Measurements from ENCODE around the gene ENTPD8.
"Not testable (repeated sequence)": the region's sequence is repeated elsewhere in the genome, so short reads cannot be mapped to it uniquely, and the experiment has no call there.

The ENTPD8 gene

DNA sequence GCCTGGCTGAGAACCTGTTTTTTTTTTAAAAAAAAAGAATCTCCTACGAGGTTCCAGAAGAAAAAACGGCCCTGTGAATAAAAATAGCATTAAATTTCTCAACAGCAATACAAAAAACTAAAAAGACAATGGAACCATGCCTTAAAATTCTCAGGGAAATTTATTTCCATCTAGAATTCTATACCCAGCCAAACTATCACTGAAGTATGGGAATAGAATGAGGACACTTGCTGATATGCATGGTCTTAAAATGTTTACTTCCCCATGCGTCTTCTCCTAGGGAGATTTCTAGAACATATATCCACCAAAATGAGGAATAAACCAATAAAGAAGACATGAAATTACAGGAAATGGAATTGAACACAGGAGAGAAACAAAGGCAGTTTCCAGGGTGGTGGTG is 34.5 kb upstream of the ENTPD8 start:
- no peak for DNase-seq

DNA sequence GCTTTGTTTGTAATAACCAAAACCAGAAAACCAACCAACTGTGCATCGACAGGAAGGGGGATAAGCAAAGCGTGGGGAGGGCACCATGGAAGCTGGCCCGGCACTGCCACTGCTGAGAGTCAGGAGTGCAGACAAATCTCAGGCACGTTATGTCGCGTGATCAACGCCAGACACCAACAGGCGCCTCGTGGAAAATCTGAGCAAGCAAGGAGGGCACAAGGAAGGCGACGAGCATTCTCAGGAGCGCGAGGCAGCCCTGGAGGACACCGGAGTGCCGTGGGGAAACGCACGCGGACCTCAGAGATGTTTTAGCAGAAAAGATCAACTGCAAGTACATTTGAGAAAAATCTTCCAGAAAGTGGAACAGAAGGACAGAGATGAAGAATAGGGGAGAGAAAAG is 33.1 kb upstream of the ENTPD8 start:
- DNase-seq, result no peak

DNA sequence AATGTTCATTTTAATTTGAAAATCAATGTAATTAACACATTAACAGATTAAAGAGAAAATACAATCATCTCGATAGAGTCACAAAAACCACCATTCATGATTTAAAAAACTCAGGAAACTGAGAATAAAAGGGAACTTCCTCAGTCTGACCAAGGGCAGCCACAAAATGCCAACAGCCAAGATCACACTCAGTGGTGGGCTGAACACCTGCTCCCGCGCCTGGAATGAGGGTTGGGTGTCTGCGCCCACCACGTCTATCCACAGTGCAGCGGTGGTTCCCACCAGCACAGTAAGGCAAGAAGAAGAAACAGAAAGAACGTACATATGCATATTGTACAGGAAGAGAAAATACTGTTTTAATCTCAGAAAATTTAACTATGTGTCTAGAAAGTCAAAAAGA is 29.6 kb upstream of the ENTPD8 start:
- no peak for DNase-seq

DNA sequence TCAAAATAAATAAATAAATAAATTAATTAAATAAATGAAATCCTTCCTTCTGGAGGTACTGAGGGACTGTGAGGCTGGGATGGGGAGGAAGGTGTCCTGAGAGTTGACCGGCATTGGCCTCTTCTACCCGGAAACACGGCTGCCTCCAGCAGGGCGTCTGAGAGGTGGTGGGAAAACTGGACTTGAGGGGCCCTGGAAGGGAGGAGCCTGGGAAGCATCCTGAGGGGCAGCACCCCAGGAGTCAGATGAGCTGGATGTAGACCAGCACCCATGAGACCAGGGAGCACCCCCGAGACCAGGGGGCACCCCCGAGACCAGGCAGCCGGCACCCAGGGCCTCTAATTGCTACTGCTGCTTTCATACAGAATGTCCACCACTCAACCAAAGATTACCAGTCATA is 26.7 kb upstream of the ENTPD8 start:
- no peak for DNase-seq

DNA sequence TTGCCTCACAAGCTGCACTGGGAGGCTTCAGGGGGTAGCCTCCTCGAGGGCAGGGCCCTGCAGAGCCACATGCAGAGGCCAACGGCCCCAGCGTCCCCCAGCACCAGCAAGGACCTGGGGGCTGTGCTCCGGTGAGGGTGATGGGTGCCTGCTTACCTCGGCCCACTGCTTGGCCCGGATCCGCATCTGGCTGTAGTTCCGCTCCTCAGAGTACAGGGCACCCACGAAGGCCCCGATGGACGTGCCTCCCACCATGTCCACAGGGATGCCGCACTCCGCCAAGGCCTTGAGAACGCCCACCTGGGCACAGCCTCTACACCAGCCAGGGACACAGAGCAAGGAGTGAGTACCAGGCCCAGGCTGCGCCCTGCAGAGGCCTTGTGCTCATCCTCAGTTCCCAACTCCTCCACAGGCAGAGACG is 26.0 kb upstream of the ENTPD8 start:
- DNase-seq, result no peak

DNA sequence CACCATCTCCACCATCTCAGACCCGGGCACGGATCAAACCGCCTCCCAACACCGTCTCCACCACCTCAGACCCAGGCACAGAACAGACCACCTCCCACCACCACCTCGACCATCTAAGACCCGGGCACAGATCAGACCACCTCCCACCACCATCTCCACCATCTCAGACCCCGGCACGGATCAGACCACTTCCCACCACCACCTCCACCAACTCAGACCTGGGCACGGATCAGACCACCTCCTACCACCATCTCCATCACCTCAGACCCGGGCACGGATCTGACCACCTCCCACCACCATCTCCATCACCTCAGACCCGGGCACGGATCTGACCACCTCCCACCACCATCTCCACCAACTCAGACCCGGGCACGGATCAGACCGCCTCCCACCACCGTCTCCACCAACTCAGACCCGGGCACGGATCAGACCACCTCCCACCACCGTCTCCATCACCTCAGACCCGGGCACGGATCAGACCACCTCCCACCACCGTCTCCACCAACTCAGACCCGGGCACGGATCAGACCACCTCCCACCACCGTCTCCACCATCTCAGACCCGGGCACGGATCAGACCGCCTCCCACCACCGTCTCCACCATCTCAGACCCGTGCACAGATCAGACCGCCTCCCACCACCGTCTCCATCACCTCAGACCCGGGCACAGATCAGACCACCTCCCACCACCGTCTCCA is 25.4 kb upstream of the ENTPD8 start:
- DNase-seq, result not testable (repeated sequence)

DNA sequence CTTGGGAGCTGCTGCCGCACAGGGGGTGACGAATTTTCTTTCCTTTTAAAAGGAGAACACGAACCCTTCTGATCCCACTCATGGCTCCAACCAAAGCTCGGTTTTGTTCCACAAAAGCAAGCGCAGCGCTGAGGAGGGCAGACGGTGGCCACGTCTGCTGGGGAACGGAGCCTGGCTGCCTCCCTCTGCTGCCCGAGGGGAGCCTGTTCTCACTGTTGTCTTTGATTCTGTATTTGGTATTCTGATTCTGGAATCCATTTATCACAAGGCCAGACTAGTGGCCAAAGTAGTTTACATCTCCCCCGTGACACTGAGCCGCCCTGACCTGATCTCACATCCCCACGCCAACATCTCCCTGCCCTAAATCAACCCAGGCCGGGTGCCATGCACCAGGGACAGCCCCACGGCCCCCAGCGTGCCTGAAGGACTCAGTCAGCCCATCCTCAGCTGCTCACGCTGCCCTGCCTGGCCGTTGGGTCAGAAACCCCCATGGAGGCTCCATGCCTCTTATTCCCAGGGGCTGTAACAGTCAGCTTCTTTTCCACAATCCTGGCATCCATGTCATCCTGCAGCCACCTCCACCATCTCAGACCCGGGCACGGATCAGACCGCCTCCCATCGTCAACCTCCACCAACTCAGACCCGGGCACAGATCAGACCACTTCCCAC is 24.7 kb upstream of the ENTPD8 start:
- no peak for DNase-seq

DNA sequence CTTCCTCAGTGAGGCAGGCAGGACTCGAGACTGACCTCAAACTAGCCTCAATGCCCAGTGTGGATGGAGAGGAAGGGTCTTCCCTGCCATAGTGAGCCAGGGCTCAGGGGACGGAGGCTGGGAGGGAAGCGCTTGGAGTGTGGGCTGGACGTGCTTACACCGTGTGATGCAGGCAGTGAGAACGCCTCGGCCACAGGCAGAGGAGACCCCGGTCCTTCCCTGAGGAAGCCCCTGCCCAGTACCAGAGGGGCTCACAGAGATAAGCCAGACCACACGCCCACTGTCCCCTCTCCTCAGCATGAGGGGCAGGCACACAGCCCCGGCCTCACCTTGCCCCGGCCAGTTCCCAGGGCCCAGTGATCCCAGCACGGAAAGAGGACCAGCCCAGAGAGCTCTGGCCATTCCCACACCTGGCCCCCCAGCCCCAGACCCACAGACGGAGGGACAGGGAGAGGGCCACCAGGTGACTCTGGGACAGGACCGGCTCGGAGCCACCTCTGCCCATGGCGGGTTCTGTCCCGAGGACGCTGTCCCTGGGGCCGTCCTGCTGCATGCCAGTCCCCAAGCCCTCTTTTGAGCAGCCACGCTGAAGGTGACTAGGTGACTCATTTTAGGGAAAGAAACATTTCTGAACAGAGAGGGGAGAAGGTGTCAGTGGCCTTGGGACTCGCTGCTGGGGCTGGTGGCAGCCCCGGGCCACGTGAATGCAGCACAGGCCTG is 24.0 kb upstream of the ENTPD8 start:
- DNase-seq, result no peak

DNA sequence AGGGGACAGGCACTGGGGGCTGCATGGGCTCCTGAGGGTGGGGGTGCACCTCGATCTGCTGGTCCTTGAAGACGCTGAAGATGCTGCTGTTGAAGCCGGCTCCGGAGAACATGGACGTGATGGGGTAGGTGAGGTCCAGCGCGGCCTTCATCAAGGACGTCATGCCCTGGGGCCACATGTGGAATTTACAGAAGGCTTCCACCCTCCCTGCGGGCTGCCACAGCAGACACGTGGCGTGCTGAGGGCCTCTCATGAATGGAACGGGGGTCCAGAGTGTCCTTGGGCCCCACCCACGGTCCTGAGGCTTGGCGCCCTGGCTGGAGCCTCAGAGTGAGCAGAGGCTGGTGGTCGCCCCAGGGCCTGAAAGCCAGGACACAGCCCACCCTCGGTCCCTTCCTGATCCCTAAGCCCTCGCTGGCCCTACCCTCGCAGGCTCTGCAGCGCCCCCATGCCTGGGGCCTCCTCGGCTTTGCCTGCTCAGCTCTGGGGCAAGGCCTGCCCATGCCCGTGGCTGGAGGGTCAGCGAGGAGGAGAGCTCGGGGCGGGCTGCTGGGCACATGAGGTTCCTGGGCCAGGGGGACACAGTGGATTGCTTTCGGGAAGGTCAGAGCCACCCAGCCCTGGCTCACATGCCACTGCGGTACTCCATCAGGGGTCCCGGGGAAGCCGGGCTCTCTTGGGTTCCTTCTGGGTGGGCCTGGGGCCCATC is 23.3 kb upstream of the ENTPD8 start:
- no peak for DNase-seq

DNA sequence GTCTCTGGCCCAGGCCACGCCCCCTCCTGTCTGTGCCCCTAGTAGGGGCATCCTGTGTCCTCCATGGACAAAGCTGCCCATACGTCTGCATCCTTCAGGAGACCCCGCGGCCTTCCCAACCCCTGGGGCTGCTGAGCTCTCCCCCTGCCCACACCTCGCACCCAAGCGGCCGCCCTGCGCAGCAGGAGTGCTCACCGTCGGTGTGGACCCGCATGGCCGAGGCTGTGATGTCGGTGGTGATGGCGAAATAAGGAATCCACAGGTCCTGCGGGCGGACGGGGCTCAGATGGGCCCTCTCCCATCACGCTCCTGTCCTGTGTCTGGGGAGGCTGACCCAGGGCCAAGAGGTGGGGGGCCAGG is 22.8 kb upstream of the ENTPD8 start:
- no peak for DNase-seq

DNA sequence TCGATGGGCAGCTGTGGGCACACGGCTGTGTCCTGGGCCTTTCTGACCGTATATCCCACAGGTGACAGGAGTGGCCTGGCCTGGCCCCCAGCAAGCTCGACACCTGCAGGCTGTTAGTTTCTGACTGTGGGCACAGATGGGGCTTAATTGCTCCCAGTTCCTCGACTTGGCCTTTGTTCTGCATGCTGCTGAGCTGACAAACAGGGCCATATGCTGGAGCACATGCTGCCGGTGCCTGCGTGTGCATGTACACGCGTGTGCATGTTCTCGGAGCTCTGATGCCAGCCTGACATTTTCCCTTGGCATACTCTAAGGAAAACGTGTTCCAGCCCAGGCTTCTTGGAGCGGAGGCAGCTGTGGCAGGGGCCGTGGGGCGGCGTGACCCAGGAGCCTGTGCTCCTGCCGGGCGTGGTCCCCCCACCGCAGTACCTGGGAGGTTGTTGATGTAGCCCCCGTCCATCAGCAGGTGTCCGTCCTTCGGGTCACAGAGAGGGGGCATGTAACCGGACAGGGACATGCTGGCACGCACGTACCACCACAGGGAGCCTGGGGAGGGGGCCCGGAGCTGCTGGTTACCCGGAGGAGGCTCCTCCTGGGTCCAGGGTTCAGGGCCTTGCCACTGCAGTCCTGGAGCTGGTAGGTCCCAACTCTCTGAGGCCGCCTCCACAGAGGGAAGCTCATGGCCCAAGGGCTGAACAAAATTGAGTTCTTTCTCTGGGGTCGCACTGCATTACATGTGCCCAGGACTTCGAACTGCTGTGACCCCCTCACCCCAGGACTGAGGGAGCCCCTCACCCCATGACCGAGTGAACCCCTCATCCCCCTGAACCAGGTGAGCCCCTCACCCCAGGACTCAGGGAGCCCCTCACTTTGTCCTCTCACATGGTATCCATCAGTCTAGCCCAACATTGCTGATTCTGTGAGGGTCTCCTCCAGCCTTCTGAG is 22.1 kb upstream of the ENTPD8 start:
- DNase-seq, result no peak

DNA sequence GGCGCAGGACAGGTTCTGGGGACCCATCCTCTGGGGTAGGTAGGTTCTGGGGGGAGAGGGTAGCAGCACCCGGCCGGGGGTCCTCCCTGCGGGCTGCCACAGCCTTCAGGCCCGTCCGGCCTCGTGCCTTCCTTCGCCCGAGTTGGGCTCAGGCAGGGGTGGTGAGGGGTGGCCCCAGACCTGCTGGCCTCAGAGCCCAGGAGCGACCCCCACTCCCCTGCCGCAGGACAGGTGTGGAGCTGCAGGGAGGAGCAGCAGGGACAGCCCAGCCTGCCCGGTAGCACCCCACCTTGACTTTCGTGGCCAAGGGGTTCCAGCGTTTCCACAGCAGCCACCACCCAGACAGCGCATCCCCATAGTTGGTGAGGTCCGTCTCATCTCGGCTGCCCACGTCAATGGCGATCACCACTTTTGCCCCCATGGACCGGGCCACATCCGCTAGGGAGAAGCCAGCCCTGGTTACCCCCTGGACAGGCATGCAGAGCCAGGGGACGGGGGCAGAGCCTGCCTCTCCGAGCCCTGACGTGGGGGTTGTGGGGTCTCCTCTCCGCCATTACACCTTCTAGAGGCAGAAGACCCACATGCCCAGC is 21.3 kb upstream of the ENTPD8 start:
- DNase-seq, result no peak

DNA sequence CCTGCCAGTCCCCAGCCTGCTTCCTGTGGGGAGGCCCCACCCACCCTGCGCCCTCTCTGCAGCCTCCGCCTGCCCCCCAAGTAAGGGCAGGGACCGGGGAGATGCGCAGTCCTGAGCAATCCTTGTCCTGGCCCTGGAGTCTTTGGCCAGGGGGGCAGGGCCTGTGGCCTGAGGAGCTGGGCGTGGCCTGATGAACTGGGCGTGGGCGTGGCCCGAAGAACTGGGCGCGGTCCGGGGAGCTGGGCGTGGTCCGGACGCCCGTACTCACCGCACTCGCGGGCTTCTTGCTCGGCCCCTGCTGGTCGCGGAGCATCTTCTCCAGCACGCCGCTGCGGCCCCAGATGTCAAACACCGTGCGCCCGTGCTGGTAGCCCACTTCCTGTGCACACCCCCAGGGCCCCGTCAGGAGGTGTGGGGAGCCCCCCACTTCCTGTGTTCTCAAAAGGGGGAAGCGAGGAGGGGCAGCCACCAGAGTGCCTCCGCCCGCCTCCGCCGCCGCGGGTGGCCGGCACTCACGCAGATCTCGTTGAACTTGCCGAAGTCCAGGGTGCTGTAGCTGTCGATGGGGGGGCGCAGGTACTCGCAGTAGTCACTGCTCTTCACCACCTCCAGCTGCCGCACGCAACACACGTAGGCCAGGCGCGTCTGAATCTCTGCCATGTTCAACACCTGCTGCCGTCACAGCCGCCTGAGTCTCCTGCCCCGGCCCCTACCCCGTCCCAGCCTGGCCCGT is 20.7 kb upstream of the ENTPD8 start:
- DNase-seq, result no peak

DNA sequence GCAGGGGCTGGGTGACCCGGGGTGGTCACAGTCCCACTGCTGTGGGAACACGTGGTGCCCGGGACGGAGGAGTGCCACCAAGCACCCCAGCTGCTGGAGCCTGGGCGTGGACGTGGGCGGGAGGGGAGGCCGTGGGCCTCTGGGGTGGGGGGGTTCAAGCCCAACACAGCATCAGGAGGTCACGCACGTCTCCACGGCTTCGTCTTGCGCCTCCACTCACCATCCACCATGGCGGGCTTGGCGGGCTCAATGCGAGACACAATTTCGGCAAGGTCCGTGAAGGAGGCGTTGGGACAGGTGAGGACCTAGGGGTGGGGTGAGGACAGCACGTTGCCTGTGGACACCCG is 20.1 kb upstream of the ENTPD8 start:
- DNase-seq, result no peak

DNA sequence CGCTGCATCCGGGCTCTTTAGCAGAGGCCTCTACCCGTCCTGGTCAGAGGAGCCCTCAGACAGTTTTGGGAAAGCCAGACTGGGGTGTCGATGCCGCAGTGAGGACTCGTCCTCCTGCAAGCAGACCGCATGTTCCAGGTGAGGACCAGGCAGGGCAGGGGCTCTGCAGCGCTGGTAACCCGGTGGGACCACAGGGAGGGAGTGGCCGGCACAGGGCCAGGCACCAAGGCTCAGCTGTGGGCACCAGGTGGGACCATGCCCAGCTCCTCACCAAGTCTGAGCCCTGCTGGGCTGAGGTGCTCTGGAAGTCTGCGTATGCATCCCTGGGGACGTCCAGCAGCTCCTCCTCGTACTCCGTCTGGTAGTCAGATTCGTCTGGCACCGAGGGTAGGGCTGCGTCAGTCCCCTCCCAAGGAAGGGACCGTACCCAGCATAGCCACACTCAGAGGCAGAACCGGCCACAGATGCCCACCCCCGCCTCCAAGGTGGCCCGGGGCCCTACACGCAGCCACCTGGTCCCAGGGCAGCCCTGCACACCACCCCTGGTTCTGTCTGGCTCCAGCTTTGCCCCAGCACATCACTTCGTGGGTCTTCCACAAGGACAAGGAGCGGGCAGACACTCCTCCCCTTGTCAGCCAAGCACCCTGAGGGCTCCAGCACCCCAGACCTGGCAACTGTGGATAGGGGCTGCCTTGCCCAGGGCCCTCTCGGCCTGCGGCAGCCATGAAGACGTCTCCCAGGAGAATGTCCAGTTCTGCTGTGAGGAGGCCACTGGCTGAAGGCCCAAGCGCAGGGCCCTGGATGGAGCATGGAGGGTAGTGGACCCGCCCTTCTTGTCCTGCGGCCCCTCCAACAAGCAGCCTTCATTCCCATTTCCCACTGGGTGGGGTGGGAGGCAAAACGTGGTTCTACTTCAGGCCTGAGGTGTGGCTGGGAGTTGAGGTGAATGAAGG is 19.5 kb upstream of the ENTPD8 start:
- DNase-seq, result no peak

DNA sequence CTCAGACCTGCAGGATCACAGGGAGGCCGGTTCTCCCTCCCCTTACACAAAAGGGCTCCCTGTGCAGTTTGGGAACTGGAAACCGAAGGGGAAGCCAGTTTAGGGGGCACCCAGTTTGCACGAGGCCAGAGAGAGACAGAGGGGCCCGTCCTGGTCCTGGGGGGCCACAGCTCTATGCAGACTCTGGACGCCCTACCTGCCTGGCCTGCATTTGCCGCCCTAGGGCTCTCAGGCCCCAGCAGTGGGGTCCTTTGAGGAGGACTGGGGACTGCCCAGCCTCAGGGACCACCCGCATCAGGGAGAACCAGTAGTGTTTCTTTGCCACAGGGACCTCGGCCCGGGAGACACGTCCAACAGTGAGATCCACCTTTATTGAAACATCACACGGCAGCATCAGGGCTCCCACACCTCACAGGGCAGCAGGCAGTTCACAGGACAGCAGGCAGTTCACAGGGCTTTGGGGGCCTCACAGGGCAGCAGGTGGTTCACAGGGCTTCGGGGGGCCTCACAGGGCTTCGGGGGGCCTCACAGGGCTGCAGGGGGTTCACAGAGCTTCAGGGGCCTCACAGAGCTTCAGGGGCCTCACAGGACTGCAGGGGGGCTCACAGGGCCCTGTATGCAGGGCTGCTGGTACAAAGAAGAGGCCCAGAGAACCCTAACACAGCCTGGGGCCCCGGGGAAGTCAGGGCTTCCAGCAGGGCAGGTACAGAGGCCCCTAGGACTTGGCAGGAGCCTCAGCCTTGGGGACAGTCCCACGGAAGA is 18.6 kb upstream of the ENTPD8 start:
- no peak for DNase-seq

DNA sequence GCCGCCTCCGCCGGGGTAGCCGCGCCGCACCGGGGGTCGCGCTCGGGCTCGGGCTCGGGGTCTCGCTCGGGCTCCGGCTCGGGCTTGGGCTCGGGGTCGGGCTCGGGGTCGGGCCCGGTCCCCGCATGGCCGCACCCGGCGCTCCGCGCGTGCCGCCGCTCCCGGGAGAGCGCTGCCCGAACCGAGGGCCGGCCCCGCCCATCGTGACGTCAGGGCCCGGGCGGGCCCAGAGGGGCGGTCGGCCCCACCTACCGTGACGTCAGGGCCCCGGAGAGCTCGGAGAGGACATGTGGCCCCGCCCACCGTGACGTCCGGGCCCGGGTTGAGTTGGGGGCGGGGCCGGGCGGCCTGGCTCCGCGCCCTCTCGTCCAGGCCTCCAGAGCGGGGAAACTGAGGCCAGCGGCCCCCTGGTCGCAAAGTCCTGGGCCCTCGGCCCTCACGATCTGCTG is 18.0 kb upstream of the ENTPD8 start, which contains the start of gene NSMF:
Gene NSMF, minus strand, starts transcription at position 183 of the 449 bp plus-strand sequence. CDS start 232 bp downstream, outside the sequence.
- DNase-seq, result peak; percentile 34

DNA sequence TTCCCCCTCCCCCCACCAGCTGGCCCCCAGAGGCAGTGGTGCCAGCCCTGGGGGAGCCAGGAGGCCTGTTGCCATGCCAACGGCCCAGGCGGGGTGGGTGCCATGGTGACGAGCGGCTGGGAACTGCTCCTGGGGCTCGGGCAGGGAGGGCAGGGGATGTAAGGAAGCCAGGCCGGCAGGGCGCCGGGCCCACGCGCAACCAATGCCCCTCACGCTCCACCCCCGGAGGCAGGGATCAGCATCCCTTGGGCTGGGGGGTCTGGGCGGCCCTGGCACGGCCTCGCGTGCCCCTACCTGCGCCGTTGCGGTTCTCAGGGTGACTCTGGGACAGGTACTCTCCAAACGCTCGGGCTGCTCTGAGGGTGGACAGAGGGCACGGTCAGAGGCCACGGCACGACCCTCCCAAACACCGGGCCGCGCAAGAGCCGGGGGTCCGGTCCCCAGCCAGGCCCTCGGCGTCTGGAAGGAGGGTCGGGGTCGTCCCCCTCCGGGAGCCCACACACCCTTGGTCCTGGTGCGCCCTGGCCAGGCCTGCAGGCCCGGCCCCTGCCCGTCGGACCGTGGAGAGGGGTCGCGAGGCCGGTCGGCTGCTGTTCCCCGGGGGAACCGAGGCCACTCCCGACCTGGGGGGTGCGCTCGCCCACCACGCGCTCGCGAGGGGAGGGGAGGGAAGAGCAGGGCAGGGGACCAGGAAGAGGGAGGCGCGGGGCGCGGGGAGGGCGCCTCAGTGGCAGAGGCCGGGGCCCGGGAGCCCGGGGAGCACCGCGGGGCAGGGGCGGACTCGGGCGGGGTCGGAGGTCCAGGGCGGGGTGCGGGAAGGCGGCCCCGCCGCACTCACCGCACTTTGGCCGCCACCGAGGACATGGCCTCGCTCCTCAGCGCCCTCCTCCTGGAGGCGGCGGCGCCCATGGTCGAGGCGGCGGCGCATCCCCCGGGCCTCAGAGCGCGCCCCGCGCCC is 17.3 kb upstream of the ENTPD8 start:
- peak; percentile 45 for DNase-seq

Data from DMS79 (cell line).